Upper lobe of left lung (tissue), 4 donors: ENCODE measurements around the gene MYO16.

Source experiments
- CTCF ChIP-seq, 6 experiments: fragments of 450-650 bp in 4 of 6; fragments of 200-600 bp in 2 of 6; sonication (generic) in 2 of 6; IDR thresholded peaks; one replicate each; pipeline ENCODE4 v1.5.1; 2016 to 2019; ENCODE audit warnings: antibody characterized with exemption in 6 of 6
- EP300 ChIP-seq, 4 donors: sonication (generic); formaldehyde crosslinking; IDR thresholded peaks; one replicate each; pipeline ENCODE4 v1.5.1; 2017; ENCODE audit warnings: antibody characterized with exemption in 4 of 4, control low read depth in 2 of 4
- POLR2A ChIP-seq, 4 donors: fragments of 450-650 bp; IDR thresholded peaks; one replicate each; pipeline ENCODE4 v1.5.1; 2016 to 2017; ENCODE audit warnings: antibody characterized with exemption in 4 of 4, mild to moderate bottlenecking in 2 of 4

GRCh38 chr13:108728370-108728769 is 99.0 kb downstream of the MYO16 start:
- TF ChIP-seq CTCF (IDR thresholded peaks at IDR 0.05), result no peak
- no peak for TF ChIP-seq POLR2A (IDR thresholded peaks at IDR 0.05)
- TF ChIP-seq EP300 (IDR thresholded peaks at IDR 0.05), result no peak
